Fibroblast of lung (primary cell): ENCODE results near the gene VIPR2.

Source experiments
- EZH2 ChIP-seq: IDR thresholded peaks from 2 replicates; pipeline ENCODE4 v1.5.1; 2012; ENCODE audit warnings: low read length, control low read depth, mild to moderate bottlenecking; ENCODE audit errors: missing control alignments
- TF ChIP-seq, protein P1 (sequence below), 2 donors: IDR thresholded peaks in 1 of 2; conservative IDR thresholded peaks in 1 of 2; 1 replicate in 1 of 2; 2 replicates in 1 of 2; pipeline ENCODE4 v1.5.1; 2011 to 2012; ENCODE audit warnings: low read length in 2 of 2, control low read depth in 1 of 2, inconsistent platforms in 1 of 2, low read depth in 1 of 2, mild to moderate bottlenecking in 1 of 2

DNA sequence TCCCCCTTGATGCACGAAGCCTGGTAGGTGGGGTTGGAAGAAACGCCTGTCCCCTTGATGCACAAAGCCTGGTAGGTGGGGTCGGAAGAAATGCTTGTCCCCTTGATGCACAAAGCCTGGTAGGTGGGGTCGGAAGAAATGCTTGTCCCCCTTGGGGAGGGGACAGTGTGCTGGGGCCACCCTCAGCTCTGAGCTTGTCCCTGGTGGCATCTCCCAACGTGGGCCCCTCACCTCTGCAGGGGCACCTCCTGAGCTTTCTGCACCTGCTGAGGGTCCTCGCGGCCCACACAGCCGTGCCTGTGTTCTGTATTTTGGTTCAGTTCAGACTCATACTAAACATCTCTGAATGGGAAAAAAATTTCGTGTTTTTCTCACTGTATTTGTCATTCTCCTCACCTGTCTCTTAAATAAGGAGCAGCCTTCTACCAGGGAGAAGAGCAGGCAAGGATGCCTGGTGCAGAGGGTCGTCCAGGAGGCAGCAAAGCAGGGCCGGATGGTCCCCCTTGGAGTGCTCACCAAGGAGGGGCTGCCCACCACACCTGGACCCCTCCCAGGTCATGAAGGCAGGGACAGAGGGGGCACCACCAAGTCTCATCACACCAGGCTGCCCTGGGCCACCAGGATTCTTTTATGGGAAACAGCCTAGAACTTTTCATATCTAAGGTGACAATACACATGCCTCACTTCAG, 24.7 kb downstream of the VIPR2 start:
- TF ChIP-seq, protein P1, sequence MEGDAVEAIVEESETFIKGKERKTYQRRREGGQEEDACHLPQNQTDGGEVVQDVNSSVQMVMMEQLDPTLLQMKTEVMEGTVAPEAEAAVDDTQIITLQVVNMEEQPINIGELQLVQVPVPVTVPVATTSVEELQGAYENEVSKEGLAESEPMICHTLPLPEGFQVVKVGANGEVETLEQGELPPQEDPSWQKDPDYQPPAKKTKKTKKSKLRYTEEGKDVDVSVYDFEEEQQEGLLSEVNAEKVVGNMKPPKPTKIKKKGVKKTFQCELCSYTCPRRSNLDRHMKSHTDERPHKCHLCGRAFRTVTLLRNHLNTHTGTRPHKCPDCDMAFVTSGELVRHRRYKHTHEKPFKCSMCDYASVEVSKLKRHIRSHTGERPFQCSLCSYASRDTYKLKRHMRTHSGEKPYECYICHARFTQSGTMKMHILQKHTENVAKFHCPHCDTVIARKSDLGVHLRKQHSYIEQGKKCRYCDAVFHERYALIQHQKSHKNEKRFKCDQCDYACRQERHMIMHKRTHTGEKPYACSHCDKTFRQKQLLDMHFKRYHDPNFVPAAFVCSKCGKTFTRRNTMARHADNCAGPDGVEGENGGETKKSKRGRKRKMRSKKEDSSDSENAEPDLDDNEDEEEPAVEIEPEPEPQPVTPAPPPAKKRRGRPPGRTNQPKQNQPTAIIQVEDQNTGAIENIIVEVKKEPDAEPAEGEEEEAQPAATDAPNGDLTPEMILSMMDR (conservative IDR thresholded peaks at IDR 0.05 in 1 of 2, IDR thresholded peaks at IDR 0.05 in 1 of 2; ENCODE audit: low read depth in 1 of 2, low read length in 2 of 2): no peak
- no peak for TF ChIP-seq EZH2
